D721Med (cell line): ENCODE measurements around the gene MYH10.

ENCODE experiments used
- DNase-seq: peaks from one replicate; pipeline ENCODE4 v3.0.0; 2011; ENCODE audit warnings: low spot score; ENCODE audit not compliant: insufficient read length
- FAIRE-seq: peaks from 2 replicates; lab custom pipeline; 2011; peaks lifted over from hg19 to GRCh38; lab: Jason Lieb, UNC
- TF ChIP-seq, protein P1 (sequence below): IDR thresholded peaks from 2 replicates; pipeline ENCODE4 v1.5.1; 2012; ENCODE audit warnings: mild to moderate bottlenecking, control low read depth; ENCODE audit not compliant: insufficient read depth; ENCODE audit errors: missing control alignments

MYH10 gene

DNA sequence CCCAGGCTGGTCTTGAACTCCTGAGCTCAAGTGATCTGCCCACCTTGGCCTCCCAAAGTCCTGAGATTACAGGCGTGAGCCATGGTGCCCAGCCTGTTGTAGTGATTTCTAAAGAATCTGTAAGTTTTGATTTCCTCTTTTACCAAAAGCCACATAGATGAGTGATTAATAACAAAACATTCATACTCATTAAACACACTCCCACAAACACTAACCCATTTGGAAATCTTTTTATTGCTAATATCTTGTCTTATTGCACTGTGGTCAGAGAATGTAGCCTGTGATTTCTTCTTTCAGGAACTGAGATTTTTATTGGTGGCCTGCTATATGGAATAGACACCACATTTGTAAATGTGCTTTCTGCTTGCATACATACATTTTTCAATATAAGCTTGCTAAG lies 31.6 kb downstream of the MYH10 start:
- TF ChIP-seq, protein P1, sequence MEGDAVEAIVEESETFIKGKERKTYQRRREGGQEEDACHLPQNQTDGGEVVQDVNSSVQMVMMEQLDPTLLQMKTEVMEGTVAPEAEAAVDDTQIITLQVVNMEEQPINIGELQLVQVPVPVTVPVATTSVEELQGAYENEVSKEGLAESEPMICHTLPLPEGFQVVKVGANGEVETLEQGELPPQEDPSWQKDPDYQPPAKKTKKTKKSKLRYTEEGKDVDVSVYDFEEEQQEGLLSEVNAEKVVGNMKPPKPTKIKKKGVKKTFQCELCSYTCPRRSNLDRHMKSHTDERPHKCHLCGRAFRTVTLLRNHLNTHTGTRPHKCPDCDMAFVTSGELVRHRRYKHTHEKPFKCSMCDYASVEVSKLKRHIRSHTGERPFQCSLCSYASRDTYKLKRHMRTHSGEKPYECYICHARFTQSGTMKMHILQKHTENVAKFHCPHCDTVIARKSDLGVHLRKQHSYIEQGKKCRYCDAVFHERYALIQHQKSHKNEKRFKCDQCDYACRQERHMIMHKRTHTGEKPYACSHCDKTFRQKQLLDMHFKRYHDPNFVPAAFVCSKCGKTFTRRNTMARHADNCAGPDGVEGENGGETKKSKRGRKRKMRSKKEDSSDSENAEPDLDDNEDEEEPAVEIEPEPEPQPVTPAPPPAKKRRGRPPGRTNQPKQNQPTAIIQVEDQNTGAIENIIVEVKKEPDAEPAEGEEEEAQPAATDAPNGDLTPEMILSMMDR, result no peak
- FAIRE-seq, result no peak

GRCh38 chr17:8593830-8594229 lies 36.7 kb downstream of the MYH10 start:
- FAIRE-seq (no peak), DNase-seq (no peak)
- TF ChIP-seq, protein P1, result no peak

More for the DNA sequence above, 31.6 kb downstream of the MYH10 start:
- DNase-seq, result no peak

GRCh38 chr17:8593276-8593675 lies 37.2 kb downstream of the MYH10 start:
- DNase-seq (no peak), FAIRE-seq (no peak)
- TF ChIP-seq, protein P1, result no peak

GRCh38 chr17:8588877-8589554 lies 41.5 kb downstream of the MYH10 start:
- DNase-seq (no peak), FAIRE-seq (no peak)
- TF ChIP-seq, protein P1, result no peak

GRCh38 chr17:8586766-8587165 lies 43.8 kb downstream of the MYH10 start:
- DNase-seq (no peak), FAIRE-seq (no peak)
- TF ChIP-seq, protein P1, result no peak

DNA sequence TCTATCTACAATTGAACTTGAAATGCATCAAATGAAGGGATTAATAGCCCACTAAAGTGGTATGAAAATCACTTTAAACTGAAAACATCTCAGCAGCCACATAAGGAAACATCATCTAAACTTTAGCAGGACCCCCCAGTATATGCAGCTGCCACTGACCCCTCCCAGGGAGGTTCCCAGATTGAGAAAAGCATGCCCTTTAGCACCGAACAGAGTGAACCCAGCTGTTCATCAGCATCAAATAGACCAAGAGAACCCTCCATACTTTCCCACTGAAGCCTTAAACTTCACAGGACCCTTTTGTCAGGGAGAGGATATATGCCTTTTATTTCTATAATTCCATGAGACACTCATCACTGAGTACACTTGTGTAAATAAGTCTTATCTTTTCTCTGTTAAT lies 44.6 kb downstream of the MYH10 start:
- FAIRE-seq (no peak), DNase-seq (no peak)
- TF ChIP-seq, protein P1, result no peak

DNA sequence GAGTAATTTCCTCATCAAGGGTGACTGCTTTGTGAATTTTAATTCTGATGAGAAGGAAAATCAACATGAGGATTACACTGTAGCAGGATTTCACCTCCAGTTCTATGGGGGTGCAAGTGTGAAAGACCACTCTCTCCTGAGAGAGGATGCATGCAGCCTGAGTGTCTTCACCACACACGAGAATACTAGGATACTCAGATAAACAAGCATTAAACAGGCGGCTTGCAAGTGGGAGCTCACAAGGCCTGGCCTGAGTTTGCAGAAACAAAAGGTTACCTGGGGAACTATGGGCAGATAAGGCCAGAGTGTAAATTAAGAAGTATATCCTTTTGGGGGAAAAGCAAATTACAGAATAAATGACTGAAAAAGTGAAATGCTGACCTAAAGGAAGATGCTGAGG lies 46.6 kb downstream of the MYH10 start:
- TF ChIP-seq, protein P1, result no peak
- FAIRE-seq (no peak), DNase-seq (no peak)
